ENCODE measurements around the gene CLCN7.

Gene CLCN7

GRCh38 chr16:1398351-1398750 lies 76.5 kb downstream of the CLCN7 start:
- no peak for DNase-seq

- no peak for DNase-seq
These were observed 77.0 kb downstream of the CLCN7 start for GRCh38 chr16:1397779-1398178.

DNA sequence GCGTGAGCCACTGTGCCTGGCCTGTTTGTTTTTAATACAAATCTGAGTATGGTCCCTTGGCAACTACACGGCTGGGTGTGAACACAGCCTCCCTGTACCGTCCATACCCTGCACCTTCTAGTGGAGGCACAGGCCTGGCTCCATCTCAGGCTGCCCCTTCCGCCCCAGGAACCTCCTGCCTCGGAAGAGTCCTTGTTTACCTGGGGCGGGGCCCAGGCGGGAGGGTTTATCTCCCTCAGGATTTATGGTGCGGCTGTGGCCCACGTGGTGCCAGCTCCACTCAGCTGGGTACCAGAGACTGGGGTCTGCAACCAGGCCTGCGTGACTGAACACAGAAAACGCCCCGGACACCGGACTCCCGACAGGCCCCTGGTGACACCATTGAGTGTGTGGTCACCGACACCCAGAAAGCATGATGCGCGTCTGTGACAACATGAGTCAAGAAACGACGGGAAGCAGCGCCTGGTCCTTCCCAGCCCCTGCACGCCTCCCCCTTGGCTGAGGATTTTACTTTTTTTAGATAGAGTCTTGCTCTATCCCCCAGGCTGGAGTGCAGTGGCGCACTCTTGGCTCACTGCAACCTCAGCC lies 79.3 kb downstream of the CLCN7 start:
- DNase-seq, result no peak
